Activated naive CD8-positive, alpha-beta T cell treated with anti-CD3 and anti-CD28 coated beads, Interleukin-2, amount 10 ng/mL, durations not matched to agents 7 days and 5 days (primary cell): ENCODE measurements around the gene UGT1A6. TPM values are rescaled to one million over a fixed set of nuclear protein-coding genes. Genes with fewer than 3 reads are reported as not detected.

Source experiments
- ATAC-seq: fragments of 150-1000 bp; cut with Tn5 transposase; one replicate; pipeline ENCODE4 v1.10.0; 2021; ENCODE audit warnings: low read depth, moderate library complexity
- POLR2A ChIA-PET: fragments of 350-600 bp; sonication (Branson Sonifier 250); formaldehyde crosslinking; loops from one replicate; lab custom pipeline; 2021; ENCODE audit warnings: antibody characterized with exemption; lab: Charles Lee
- DNase-seq: peaks from one replicate; pipeline ENCODE4 v3.0.0; 2021
- H3K27ac Mint-ChIP-seq: one replicate; pipeline ENCODE4 v1.8.0; 2022; ENCODE audit warnings: mild to moderate bottlenecking, mixed read lengths
- H3K27me3 Mint-ChIP-seq: one replicate; pipeline ENCODE4 v1.8.0; 2022; ENCODE audit warnings: mild to moderate bottlenecking, moderate library complexity, mixed read lengths
- H3K36me3 Mint-ChIP-seq: one replicate; pipeline ENCODE4 v1.8.0; 2021; ENCODE audit warnings: mild to moderate bottlenecking, mixed read lengths
- H3K4me1 Mint-ChIP-seq: one replicate; pipeline ENCODE4 v1.8.0; 2021; ENCODE audit warnings: mixed read lengths
- H3K4me3 Mint-ChIP-seq: one replicate; pipeline ENCODE4 v1.8.0; 2022; ENCODE audit warnings: mild to moderate bottlenecking, moderate library complexity, mixed read lengths
- H3K9me3 Mint-ChIP-seq: one replicate; pipeline ENCODE4 v1.8.0; 2021; ENCODE audit warnings: mixed read lengths
- total RNA-seq, 2 experiments: library from RNA; stranded (reverse); gene quantifications; one replicate each; pipeline ENCODE4 v1.2.3, GENCODE V29; 2021

The UGT1A6 gene
- total RNA-seq, 2 experiments from 2014 or later = not detected

DNA sequence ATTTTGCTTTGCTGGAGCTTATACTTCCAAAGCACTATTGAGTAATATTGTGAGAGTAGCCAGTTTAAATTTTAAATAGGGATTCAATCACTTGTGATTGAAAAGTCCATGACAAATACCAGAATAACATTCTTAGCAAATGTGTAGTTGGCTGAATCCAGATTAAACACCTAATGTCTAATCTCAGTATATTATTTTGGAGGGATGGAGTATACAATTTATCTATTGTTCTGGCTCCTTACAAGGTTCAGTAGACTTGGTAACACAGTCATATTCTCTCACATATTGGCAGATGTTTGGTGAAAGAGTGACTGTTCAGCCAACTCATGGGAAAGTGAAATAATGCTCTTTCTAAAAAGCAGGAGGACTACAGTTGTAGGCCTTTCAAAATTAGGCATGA, 18.8 kb upstream of the UGT1A6 start:
- POLR2A ChIA-PET = no interaction called here
- no peak overlapping the region for H3K4me3 Mint-ChIP-seq
- no peak overlapping the region for H3K27ac Mint-ChIP-seq
- DNase-seq (no peak), ATAC-seq (no peak)
- no peaks in the 10 kb centered on the region for H3K36me3 Mint-ChIP-seq
- no peaks in the 10 kb centered on the region for H3K4me1 Mint-ChIP-seq
- no peaks in the 10 kb centered on the region for H3K9me3 Mint-ChIP-seq
- H3K27me3 Mint-ChIP-seq = peaks cover 16% of the 10 kb centered on the region

GRCh38 chr2:233674314-233674713, 18.4 kb upstream of the UGT1A6 start:
- no peak for DNase-seq
- Mint-ChIP-seq H3K36me3 (no peaks in the 10 kb centered on the region), H3K9me3 (no peaks in the 10 kb centered on the region), H3K27me3 (peaks cover 17% of the 10 kb centered on the region), H3K4me1 (no peaks in the 10 kb centered on the region), H3K4me3 (no peak overlapping the region), H3K27ac (no peak overlapping the region)
- POLR2A ChIA-PET = no interaction called here
- ATAC-seq = no peak

- H3K9me3 Mint-ChIP-seq = no peaks in the 10 kb centered on the region
- H3K4me3 Mint-ChIP-seq = no peak overlapping the region
- POLR2A ChIA-PET = no interaction called here
- peaks cover 21% of the 10 kb centered on the region for H3K27me3 Mint-ChIP-seq
- DNase-seq (no peak), ATAC-seq (no peak)
- H3K4me1 Mint-ChIP-seq = no peaks in the 10 kb centered on the region
- no peaks in the 10 kb centered on the region for H3K36me3 Mint-ChIP-seq
- H3K27ac Mint-ChIP-seq = no peak overlapping the region
Observed at GRCh38 chr2:233674995-233675394, 17.7 kb upstream of the UGT1A6 start.

- Mint-ChIP-seq H3K9me3 (no peaks in the 10 kb centered on the region), H3K4me1 (no peaks in the 10 kb centered on the region), H3K36me3 (no peaks in the 10 kb centered on the region), H3K27me3 (peaks cover 16% of the 10 kb centered on the region), H3K27ac (no peak overlapping the region), H3K4me3 (no peak overlapping the region)
- POLR2A ChIA-PET = no interaction called here
- ATAC-seq = no peak
- no peak for DNase-seq
Observed at GRCh38 chr2:233676046-233676445, 16.6 kb upstream of the UGT1A6 start.

DNA sequence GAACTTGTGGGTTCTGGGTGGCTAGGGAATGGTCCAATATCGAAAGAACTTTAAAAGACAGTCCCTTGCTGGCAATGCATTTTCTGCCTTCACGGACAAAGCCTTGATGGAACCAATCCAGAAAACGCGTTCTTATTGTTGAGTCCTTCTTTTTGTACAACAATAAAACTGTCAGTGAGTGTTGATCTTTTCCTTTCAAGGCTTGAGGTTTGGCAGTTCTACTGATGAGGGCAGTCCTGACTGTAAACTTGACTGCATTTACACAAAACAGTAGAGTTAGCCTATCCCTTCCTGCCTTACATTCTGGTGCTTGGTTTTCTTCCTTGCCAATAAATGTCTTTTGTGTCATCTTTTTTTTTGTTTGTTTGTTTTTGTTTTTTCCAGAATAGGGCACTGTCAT, 13.5 kb upstream of the UGT1A6 start:
- ATAC-seq (no peak), DNase-seq (no peak)
- no peak overlapping the region for H3K27ac Mint-ChIP-seq
- H3K4me3 Mint-ChIP-seq = no peak overlapping the region
- H3K9me3 Mint-ChIP-seq = no peaks in the 10 kb centered on the region
- H3K4me1 Mint-ChIP-seq = no peaks in the 10 kb centered on the region
- no peaks in the 10 kb centered on the region for H3K36me3 Mint-ChIP-seq
- peaks cover 21% of the 10 kb centered on the region for H3K27me3 Mint-ChIP-seq
- POLR2A ChIA-PET = no interaction called here

DNA sequence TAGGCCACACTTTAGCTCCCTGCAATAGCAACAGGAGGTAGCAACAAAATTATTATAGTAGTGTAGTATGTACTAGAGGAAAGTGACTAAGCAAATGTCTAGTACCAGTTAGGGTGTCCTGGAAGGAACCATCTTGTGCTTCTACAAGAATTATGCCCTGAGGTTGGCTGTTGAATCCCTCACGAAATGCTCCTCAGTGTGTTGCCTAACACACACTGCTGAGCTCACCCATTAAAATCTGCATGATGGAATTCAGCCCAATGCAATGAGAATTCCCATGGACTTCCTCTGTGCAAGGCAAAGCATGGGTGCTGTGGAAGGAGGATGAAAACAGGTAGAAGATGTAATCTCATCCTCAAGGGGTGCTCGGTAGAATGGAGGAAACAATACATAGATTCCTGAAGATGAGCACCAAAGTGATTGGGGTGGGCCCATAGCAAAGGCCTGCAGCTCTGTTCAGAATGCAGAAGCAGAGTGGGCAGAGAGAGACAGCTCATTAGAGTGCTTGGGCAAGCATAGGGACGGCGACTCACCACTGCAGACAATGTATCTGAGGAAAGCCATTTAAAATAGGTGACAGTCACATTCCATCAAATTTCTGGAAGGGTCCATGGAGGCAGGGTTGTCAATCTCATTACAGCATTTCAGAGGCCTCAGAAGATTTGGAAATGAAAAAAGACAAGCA, 12.2 kb upstream of the UGT1A6 start:
- DNase-seq (no peak), ATAC-seq (no peak)
- no peaks in the 10 kb centered on the region for H3K9me3 Mint-ChIP-seq
- H3K4me1 Mint-ChIP-seq = no peaks in the 10 kb centered on the region
- POLR2A ChIA-PET = no interaction called here
- no peaks in the 10 kb centered on the region for H3K36me3 Mint-ChIP-seq
- H3K27ac Mint-ChIP-seq = no peak overlapping the region
- no peak overlapping the region for H3K4me3 Mint-ChIP-seq
- H3K27me3 Mint-ChIP-seq = peaks cover 21% of the 10 kb centered on the region

- POLR2A ChIA-PET = no interaction called here
- no peak within 1 kb of the TSS for H3K27ac Mint-ChIP-seq
- no peak for ATAC-seq
- H3K36me3 Mint-ChIP-seq = no peaks in the 10 kb centered on the region
- no peaks in the 10 kb centered on the region for H3K4me1 Mint-ChIP-seq
- DNase-seq = no peak
- H3K9me3 Mint-ChIP-seq = no peaks in the 10 kb centered on the region
- peaks cover 18% of the 10 kb centered on the region for H3K27me3 Mint-ChIP-seq
- no peak within 1 kb of the TSS for H3K4me3 Mint-ChIP-seq
Observed at GRCh38 chr2:233681521-233682099, 11.1 kb upstream of the UGT1A6 start, which contains the start of gene UGT1A7. Gene UGT1A7 (plus strand): TSS chr2:233681901. CDS start chr2:233681938, 37 bp downstream.

GRCh38 chr2:233684640-233685039, 8.1 kb upstream of the UGT1A6 start:
- Mint-ChIP-seq H3K9me3 (no peaks in the 10 kb centered on the region), H3K27ac (no peak overlapping the region), H3K36me3 (no peaks in the 10 kb centered on the region), H3K4me3 (no peak overlapping the region), H3K27me3 (peaks cover 19% of the 10 kb centered on the region), H3K4me1 (no peaks in the 10 kb centered on the region)
- no peak for DNase-seq
- ATAC-seq = no peak
- POLR2A ChIA-PET = no interaction called here

GRCh38 chr2:233686928-233687327, 5.8 kb upstream of the UGT1A6 start:
- Mint-ChIP-seq H3K36me3 (no peaks in the 10 kb centered on the region), H3K4me3 (no peak overlapping the region), H3K9me3 (no peaks in the 10 kb centered on the region), H3K27me3 (peaks cover 13% of the 10 kb centered on the region), H3K4me1 (no peaks in the 10 kb centered on the region), H3K27ac (no peak overlapping the region)
- DNase-seq (no peak), ATAC-seq (no peak)
- POLR2A ChIA-PET = no interaction called here

DNA sequence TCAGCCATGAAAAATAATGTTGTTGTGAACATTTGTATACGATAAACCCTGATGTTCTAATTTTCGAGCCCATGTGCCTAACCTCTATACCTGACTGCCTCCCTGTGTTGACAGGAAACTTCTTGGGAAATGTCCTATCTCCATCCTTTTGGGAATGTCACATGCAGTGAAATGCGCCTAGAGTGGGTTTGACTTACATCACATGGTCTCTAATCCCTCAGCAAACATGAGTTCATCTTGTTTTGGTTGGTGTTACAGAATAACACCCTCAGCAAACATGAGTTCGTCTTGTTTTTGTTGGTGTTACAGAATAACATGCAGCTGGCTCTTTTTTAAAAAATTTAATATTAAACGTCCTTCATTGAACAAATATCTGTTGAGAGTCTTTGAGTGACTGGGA, 4.3 kb upstream of the UGT1A6 start:
- Mint-ChIP-seq H3K27me3 (peaks cover 7% of the 10 kb centered on the region), H3K9me3 (no peaks in the 10 kb centered on the region), H3K36me3 (no peaks in the 10 kb centered on the region), H3K4me1 (no peaks in the 10 kb centered on the region), H3K27ac (no peak overlapping the region), H3K4me3 (no peak overlapping the region)
- POLR2A ChIA-PET = no interaction called here
- DNase-seq = no peak
- no peak for ATAC-seq

DNA sequence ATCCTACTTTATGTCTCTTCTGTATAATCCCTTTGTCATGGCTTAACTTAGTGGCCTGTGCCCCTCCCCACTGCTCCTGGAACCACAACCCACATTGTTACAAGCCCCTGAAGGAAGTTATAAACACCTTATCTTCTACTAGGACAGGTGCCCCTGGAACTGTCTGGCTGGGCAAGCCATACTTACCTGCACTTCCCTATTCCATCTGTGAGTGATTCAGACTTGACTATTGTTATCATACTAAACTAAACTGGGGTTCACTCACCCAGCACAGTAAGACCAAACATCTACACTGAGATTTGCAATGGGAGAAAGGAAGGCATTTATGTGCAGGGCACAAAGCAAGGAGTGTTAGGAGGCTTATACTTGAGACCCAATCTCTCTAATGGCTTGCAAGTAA, 3.7 kb upstream of the UGT1A6 start:
- DNase-seq = no peak
- POLR2A ChIA-PET = no interaction called here
- ATAC-seq = no peak
- no peak overlapping the region for H3K27ac Mint-ChIP-seq
- no peak overlapping the region for H3K4me3 Mint-ChIP-seq
- H3K4me1 Mint-ChIP-seq = no peaks in the 10 kb centered on the region
- peaks cover 5% of the 10 kb centered on the region for H3K27me3 Mint-ChIP-seq
- H3K9me3 Mint-ChIP-seq = no peaks in the 10 kb centered on the region
- no peaks in the 10 kb centered on the region for H3K36me3 Mint-ChIP-seq

- DNase-seq = no peak
- Mint-ChIP-seq H3K27ac (no peak overlapping the region), H3K27me3 (peaks cover 5% of the 10 kb centered on the region), H3K4me3 (no peak overlapping the region), H3K9me3 (no peaks in the 10 kb centered on the region), H3K36me3 (no peaks in the 10 kb centered on the region), H3K4me1 (no peaks in the 10 kb centered on the region)
- no peak for ATAC-seq
- POLR2A ChIA-PET = no interaction called here
Observed at GRCh38 chr2:233689501-233689900, 3.2 kb upstream of the UGT1A6 start.

DNA sequence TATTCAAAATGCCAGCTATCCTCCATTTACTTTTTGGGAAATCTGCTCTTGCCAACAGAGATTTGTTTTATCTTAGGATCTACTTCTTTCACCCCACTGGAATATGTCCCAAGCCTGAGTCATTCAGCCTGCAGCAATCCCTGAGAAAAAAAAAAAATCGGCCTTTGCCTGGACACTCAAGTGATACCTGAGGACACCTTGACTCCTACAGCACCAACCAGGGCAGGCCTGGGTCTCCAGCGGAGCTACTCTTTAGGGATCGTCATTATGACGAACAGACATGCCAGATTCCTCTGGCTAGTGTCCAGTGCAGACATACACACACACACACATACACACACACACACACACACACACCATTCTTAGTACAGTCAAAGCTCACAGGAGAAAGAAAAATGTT, 2.2 kb upstream of the UGT1A6 start:
- no peak for ATAC-seq
- POLR2A ChIA-PET = no interaction called here

More for the DNA sequence above, 2.2 kb upstream of the UGT1A6 start:
- DNase-seq = no peak
- Mint-ChIP-seq H3K4me3 (no peak overlapping the region), H3K4me1 (no peaks in the 10 kb centered on the region), H3K27ac (no peak overlapping the region), H3K9me3 (no peaks in the 10 kb centered on the region), H3K36me3 (no peaks in the 10 kb centered on the region), H3K27me3 (peaks cover 5% of the 10 kb centered on the region)
